ENCODE data around the gene NUP50.

NUP50 gene

DNA sequence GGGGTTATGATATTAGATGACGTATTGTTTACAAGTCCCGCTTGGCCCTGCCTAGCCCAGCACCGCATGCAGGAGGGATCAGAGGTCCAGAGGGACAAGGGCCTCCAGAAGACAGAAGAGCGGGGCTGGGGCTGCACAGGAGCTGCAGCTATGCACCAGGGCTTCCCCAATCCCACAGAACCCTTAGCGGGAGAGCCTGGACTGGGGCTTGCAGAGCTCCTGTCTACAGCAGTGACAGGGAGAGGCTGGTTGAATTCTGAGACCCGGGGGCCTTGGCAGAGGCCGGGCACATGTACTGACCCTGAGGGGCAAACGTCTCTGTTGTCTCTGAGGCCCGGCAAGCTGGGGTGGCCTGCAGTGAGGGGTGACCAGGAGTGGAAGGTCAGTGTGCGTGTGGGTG lies 70.1 kb downstream of the NUP50 start:
- DNase-seq = no peak

DNA sequence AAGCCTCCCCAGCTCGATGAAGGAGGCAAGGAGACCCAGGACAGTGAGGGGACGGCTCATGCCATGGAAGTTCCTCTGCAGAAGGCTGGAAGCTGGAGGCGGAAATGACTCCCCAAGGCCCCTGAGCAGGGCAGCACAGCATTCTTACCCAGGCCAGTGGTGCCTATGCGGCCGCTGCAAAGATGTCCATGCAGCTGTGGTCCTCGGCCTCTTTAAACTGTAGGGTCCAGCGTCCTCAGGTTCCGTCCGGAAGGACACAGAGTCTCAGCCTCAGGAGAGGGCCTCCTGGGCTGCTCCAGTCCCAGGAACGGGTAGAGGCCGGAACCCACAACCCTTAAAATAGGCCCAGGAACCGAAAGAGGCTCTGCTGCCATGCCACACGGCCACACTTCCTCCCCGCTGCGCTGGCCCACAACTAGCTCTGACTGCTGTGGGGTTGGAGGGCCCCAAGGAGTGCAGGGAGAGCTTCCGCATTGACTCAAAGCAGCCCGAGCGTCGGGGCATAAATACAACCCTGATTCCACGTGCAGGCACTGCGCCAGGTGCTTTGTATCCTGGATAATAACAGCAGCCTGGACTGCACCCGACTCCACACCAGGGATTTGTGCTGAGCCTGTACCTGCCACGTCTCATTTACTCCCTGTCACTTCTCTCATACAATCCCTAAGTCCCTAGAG lies 71.5 kb downstream of the NUP50 start:
- no peak for DNase-seq

DNA sequence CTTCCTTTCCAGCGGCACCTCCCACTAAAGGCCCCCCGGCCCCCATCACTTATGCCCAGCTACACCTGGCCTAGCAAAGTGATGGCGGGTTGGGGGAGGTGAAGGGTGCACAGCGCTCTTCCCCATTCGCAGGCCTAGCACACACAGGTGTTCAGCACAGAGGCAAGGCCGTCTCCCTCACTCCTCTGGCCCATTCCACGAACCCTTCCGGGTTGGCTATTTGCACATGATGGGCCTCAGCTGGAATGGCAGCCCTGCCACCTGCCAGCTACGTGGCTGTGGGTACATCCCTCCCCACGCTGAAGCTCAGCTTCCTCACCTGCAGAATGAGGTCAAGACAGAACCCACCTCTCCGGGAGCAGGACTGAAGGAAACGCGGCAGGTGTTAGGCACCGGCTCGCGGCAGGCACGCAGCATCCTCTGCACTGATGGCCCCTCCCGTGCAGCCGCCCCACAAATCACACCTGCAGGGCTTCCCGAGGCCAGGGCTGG lies 72.2 kb downstream of the NUP50 start:
- no peak for DNase-seq

DNA sequence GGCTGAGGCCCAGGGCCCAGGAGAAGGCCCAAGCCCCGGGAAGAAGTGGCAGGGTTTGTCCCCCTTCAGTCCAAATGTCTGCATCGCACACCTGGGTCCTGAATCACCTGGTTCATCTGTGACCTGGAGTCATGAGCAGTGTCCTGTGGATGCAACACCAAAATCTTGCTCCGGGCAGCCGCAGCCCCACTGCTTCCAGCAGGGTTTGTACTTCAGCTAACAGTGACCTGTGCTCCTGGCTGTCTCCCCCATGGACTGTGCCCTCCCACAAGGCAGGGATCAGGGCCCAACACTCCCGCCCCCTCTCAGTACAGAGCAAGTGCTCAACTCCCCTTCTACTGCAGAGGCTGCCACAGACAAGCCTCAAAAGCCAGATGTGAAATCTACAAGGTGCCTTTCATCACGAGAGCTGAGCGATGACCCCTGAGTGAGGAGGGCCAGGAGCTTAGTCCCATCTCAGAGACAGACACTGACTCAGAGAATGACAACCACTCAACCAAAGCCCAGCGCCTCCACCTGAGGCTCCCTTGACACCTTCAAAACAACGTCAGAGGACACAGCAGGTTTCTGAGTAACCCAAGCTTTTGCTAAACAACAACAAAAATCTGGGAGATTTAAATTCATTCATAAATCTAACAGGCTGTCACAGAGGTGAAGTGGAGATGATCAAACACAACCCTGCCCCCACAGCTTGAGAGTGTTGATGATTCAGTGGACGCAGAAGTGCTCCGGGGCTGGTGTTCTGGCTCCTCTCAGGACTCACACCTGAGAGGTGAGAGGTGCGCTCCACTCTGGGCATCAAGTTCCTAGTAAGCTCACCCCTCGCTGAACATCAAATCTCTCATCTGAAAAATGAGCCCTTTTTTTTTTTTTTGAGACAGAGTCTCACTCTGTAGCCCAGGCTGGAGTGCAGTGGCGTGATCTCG lies 73.6 kb downstream of the NUP50 start:
- DNase-seq = no peak

Measured in EL (cell line).